SU-DHL-6 (cell line): ENCODE results near the gene CELSR1.

Experiments used
- H2AFZ ChIP-seq: fragments of 200-600 bp; sonication (generic); 2 replicates; pipeline ENCODE4 v1.6.1; 2014; ENCODE audit warnings: low read depth, mild to moderate bottlenecking, moderate library complexity, mixed read lengths, antibody characterized with exemption, low read length; ENCODE audit not compliant: severe bottlenecking
- H3F3A ChIP-seq: fragments of 200-600 bp; shearing (Covaris generic); 2 replicates; pipeline ENCODE4 v1.6.0; 2016; ENCODE audit warnings: antibody characterized with exemption, mild to moderate bottlenecking; ENCODE audit not compliant: insufficient read depth
- H3K27ac ChIP-seq: fragments of 200-600 bp; sonication (generic); 2 replicates; pipeline ENCODE4 v1.5.1; 2016; ENCODE audit warnings: low read depth, mild to moderate bottlenecking, low read length, moderate library complexity, mixed read lengths
- H3K27me3 ChIP-seq: fragments of 200-600 bp; sonication (generic), shearing (Covaris generic); 2 replicates; pipeline ENCODE4 v1.6.0; 2014; ENCODE audit warnings: mild to moderate bottlenecking, low read length
- H3K36me3 ChIP-seq: fragments of 200-600 bp; sonication (generic); 2 replicates; pipeline ENCODE4 v1.6.1; 2014; ENCODE audit warnings: mild to moderate bottlenecking, low read length, mixed read lengths
- H3K4me2 ChIP-seq: fragments of 300-600, 200-600 bp; shearing (Covaris generic), sonication (generic); 2 replicates; pipeline ENCODE4 v1.6.0; 2014; ENCODE audit warnings: low read length, low read depth, mild to moderate bottlenecking; ENCODE audit not compliant: poor library complexity, severe bottlenecking
- H3K4me3 ChIP-seq: fragments of 200-600 bp; sonication (generic); 2 replicates; pipeline ENCODE4 v1.5.1; 2014; ENCODE audit warnings: antibody characterized with exemption, low read length, mild to moderate bottlenecking, mixed read lengths; ENCODE audit not compliant: insufficient read depth, poor library complexity, severe bottlenecking
- H3K79me2 ChIP-seq: fragments of 200-600 bp; sonication (generic); 2 replicates; pipeline ENCODE4 v1.6.1; 2014; ENCODE audit warnings: mild to moderate bottlenecking, low read length, moderate library complexity; ENCODE audit not compliant: insufficient read depth
- H3K9ac ChIP-seq: fragments of 200-600 bp; sonication (generic); 2 replicates; pipeline ENCODE4 v1.7.0; 2014; ENCODE audit warnings: mild to moderate bottlenecking, low read length
- H3K9me2 ChIP-seq: fragments of 200-600 bp; sonication (generic); replicated peaks from 2 replicates; pipeline ENCODE4 v1.6.1; 2014; ENCODE audit warnings: low read length; ENCODE audit not compliant: insufficient read depth
- H3K9me3 ChIP-seq: fragments of 200-600 bp; sonication (generic); 2 replicates; pipeline ENCODE4 v1.6.1; 2014; ENCODE audit warnings: low read length, mixed read lengths; ENCODE audit not compliant: insufficient read depth
- H4K20me1 ChIP-seq: fragments of 200-600 bp; sonication (generic); 2 replicates; pipeline ENCODE4 v1.6.1; 2014; ENCODE audit warnings: low read depth, mild to moderate bottlenecking, antibody characterized with exemption, low read length, moderate library complexity, mixed read lengths
- EZH2phosphoT487 ChIP-seq: fragments of 200-600 bp; sonication (generic), shearing (Covaris generic); conservative IDR thresholded peaks from 2 replicates; pipeline ENCODE4 v1.6.1; 2018; ENCODE audit warnings: mild to moderate bottlenecking, antibody characterized with exemption, low read length, moderate library complexity, mixed read lengths
- TF ChIP-seq, protein P1 (sequence below): fragments of 200-600 bp; sonication (generic); IDR thresholded peaks from one replicate; pipeline ENCODE4 v1.5.1; 2017; ENCODE audit warnings: antibody characterized with exemption, mild to moderate bottlenecking, low read length, moderate library complexity; ENCODE audit not compliant: insufficient read depth, poor library complexity, severe bottlenecking

Gene CELSR1

GRCh38 chr22:46378426-46379065, 158.9 kb downstream of the CELSR1 start:
- Histone ChIP-seq H4K20me1 (no peaks in the 10 kb centered on the region), H3K4me3 (no peak overlapping the region), H3K27ac (no peak overlapping the region), H3F3A (no peaks in the 10 kb centered on the region), H3K4me2 (no peak overlapping the region), H3K9me3 (no peaks in the 10 kb centered on the region), H3K79me2 (no peaks in the 10 kb centered on the region), H3K9ac (no peak overlapping the region), H3K36me3 (no peaks in the 10 kb centered on the region), H2AFZ (no peak overlapping the region), H3K27me3 (no peaks in the 10 kb centered on the region), H3K9me2 (no peaks in the 10 kb centered on the region)
- no peak for TF ChIP-seq EZH2phosphoT487
- TF ChIP-seq, protein P1, sequence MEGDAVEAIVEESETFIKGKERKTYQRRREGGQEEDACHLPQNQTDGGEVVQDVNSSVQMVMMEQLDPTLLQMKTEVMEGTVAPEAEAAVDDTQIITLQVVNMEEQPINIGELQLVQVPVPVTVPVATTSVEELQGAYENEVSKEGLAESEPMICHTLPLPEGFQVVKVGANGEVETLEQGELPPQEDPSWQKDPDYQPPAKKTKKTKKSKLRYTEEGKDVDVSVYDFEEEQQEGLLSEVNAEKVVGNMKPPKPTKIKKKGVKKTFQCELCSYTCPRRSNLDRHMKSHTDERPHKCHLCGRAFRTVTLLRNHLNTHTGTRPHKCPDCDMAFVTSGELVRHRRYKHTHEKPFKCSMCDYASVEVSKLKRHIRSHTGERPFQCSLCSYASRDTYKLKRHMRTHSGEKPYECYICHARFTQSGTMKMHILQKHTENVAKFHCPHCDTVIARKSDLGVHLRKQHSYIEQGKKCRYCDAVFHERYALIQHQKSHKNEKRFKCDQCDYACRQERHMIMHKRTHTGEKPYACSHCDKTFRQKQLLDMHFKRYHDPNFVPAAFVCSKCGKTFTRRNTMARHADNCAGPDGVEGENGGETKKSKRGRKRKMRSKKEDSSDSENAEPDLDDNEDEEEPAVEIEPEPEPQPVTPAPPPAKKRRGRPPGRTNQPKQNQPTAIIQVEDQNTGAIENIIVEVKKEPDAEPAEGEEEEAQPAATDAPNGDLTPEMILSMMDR, result no peak

DNA sequence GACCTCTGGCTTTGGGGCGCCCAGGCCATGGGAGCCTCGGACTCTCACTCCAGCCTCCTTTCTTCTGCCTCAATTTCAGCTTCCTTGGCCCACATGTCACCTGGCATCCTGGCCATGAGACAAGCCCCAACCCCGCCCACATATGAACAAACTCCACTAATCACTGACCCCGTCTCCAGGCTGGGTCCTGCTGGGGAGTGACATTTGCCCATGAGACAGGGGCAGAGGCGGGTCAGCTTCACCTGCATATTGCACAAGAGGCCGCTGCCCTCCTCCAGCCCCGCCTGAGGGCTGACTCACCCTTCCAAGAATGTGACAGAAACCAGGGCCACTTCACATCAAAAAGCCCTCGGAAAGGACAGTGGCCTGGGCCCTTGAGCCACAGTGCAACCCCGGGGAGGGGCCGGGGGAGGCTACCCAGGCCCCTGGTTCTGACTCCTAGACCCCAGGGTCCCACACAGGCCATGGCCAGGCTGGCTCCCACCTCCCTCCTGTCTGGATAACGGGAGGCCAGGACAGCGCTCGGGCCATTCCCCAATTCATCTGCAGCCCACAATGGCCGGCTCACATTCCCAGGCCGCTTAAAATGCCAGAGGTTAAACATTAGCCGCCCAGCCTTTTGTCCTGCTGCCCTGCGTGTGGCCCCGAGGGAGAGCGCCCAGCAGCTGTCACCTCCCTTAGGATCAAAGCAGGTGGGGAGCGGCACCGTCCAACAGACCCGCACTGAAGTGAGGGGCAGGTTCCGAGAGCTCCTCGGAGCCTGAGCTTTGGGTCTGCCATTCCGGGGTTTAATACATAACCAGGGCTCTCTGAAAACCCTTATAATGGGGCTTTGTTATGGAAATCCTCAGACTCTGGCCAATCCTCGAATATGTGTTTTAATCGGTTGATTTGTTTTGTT, 159.6 kb downstream of the CELSR1 start:
- Histone ChIP-seq H3K36me3 (no peaks in the 10 kb centered on the region), H3K79me2 (no peaks in the 10 kb centered on the region), H3K27ac (no peak overlapping the region), H3K4me3 (no peak overlapping the region), H3K27me3 (no peaks in the 10 kb centered on the region), H2AFZ (no peak overlapping the region), H4K20me1 (no peaks in the 10 kb centered on the region), H3K9me3 (no peaks in the 10 kb centered on the region), H3K4me2 (no peak overlapping the region), H3K9me2 (no peaks in the 10 kb centered on the region), H3K9ac (no peak overlapping the region), H3F3A (no peaks in the 10 kb centered on the region)
- no peak for TF ChIP-seq EZH2phosphoT487
- TF ChIP-seq, protein P1, result no peak

DNA sequence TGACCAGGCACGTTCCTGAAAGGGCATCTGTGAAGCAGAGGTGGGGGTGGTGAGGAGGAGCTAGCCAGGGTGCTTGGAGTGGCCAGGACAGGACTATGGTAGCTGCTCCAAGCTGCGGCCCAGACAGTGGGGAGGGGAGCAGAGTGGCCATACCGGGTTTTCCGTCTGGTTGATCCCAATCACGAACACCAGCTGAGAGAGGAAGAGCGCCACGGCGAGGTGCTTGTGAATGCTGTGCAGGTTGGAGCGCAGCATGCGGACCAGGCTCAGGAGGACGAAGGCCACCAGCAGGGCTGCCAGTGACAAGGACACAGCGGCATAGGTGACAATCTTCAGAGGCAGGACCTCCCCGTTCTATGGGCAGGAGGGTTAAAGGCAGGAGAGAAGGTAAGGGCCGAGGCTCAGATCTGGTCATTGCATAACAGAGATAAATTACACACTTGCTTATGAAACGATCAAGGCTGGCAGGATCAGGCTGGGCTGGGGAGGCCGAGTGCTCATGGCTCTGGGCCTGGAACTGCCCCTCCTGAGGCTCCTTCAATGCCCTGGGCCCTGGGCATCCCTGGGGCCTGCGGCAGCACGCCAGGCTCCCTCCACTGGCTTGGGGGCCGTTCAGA, 160.4 kb downstream of the CELSR1 start:
- Histone ChIP-seq H3K9me2 (no peaks in the 10 kb centered on the region), H3K4me3 (no peak overlapping the region), H2AFZ (no peak overlapping the region), H3K79me2 (no peaks in the 10 kb centered on the region), H3K36me3 (no peaks in the 10 kb centered on the region), H3K9me3 (no peaks in the 10 kb centered on the region), H3K27ac (no peak overlapping the region), H3K4me2 (no peak overlapping the region), H3K27me3 (no peaks in the 10 kb centered on the region), H3K9ac (no peak overlapping the region), H4K20me1 (no peaks in the 10 kb centered on the region), H3F3A (no peaks in the 10 kb centered on the region)
- TF ChIP-seq, protein P1, result no peak
- no peak for TF ChIP-seq EZH2phosphoT487
